T-helper 17 cell (primary cell): ENCODE measurements around the gene EHBP1. TPM values are rescaled to one million over a fixed set of nuclear protein-coding genes. Genes with fewer than 3 reads are reported as not detected.
A peak's percentile ranks its signal among the peaks of the same experiment; 100 is the strongest.

Source experiments
- ATAC-seq: fragments of 150-1000 bp; cut with Tn5 transposase; 2 replicates; pipeline ENCODE4 v1.10.0; 2021; ENCODE audit warnings: mild to moderate bottlenecking, moderate library complexity
- DNase-seq, 3 donors: peaks; one replicate each; pipeline versions ENCODE4 v3.0.0 to v3.0.0-alpha.2; 2020 to 2021
- H3K9me3 ChIP-seq: one replicate; pipeline ENCODE4 v1.7.0; 2013; ENCODE audit warnings: low read length, mild to moderate bottlenecking; ENCODE audit not compliant: control insufficient read depth, poor library complexity, severe bottlenecking
- H3K27ac Mint-ChIP-seq: one replicate; pipeline ENCODE4 v1.8.0; 2022; ENCODE audit warnings: mild to moderate bottlenecking, moderate library complexity, mixed read lengths
- H3K27me3 Mint-ChIP-seq: one replicate; pipeline ENCODE4 v1.8.0; 2022; ENCODE audit warnings: mixed read lengths
- H3K36me3 Mint-ChIP-seq: one replicate; pipeline ENCODE4 v1.8.0; 2022; ENCODE audit warnings: low read depth, mixed read lengths
- H3K4me1 Mint-ChIP-seq: one replicate; pipeline ENCODE4 v1.8.0; 2022; ENCODE audit warnings: mild to moderate bottlenecking, mixed read lengths
- H3K4me3 Mint-ChIP-seq: one replicate; pipeline ENCODE4 v1.8.0; 2022; ENCODE audit warnings: mild to moderate bottlenecking, moderate library complexity, mixed read lengths
- total RNA-seq, 4 donors: library from RNA in 2 of 4; stranded (reverse) in 2 of 4; gene quantifications; one replicate each; pipeline ENCODE4 v1.2.3 and lab custom pipeline; 2022 to 2026

EHBP1 gene
- total RNA-seq, 2 donors from 2014 or later: 24.5 to 28.2 TPM

DNA sequence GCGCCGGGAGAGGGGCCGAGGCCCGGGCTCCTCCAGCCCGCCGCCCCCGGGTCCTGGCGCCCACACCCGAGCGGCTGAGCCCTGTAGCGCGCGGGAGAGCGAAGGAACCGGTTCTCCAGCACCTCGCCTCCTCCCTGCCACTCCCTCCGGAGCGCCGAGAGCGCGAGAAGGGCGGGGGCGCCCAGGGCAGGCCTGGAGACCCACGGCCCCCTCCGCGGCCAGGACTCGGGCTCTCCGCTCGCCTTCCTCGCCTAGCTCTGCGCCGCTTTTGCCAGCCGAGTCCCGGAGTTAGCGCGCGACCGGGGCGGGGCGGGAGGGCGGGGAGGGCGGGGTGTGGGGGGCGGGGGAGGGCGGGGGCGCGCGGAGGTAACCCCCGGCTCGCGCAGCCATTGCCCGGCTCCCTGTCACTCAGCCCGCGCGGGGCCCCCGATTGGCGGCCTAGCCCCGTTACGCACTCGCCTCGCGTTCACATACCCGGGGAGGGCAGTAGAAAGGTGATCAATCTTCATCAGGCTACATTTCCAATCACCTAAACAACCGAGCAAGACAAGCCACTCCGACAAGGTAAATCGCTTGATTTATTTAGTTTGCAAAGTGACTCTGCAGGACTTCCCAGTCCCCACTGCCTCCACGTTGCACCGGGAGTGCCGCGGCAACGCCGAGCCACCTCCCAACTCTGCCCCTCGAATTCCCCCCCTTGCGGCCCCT, 345.0 kb downstream of the EHBP1 start, which contains the start of gene OTX1:
Gene OTX1, plus strand, starts transcription at position 497 of the 708 bp plus-strand sequence. CDS start 2,161 bp downstream, outside the sequence.
- peak within 1 kb of the TSS; percentile 95 for H3K4me3 Mint-ChIP-seq
- ATAC-seq: peak; percentile 76
- H3K9me3 ChIP-seq: no peaks in the 10 kb centered on the region

DNA sequence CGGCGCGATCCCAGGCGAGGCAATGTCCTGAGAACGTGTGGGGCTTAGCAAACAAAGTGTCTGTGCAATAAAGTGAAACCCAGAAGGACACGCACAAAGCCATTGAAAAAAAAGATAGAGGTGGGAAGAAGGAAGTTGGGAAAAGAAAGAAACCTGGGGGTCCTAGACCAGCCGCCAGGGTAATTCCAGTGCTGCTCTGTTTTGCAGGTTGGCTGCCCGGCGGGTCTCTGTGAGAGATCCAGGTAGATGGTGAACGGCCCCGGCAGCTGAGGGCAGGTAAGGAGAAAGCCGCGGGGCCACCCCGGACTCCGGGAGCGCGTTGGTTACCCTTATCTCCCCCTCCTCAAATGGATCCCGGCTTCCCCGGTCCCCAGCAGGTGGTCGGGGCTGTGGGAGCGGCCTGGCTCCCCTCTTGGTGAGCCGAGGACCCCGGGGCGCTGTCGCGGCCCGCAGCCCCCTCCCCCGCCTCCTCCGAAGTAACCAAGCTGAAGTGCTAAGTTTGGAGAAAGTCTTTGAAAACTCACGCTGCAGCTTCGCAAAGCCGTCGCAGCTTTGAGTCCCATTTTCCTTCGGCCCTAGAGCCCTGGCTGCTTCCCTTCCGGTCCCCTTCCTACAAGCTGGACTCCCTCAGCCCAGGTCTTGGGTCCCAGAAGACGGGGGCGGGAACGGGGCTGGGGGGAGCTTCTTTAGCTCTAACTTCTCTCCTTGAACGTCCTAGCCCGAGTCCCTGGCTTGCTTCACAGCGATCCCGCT, 345.7 kb downstream of the EHBP1 start:
- peaks cover 7% of the 10 kb centered on the region for H3K36me3 Mint-ChIP-seq
- peaks cover 45% of the 10 kb centered on the region for H3K4me1 Mint-ChIP-seq
- H3K27ac Mint-ChIP-seq: no peak overlapping the region
- H3K9me3 ChIP-seq: no peaks in the 10 kb centered on the region
- no peak for ATAC-seq
- peak overlapping the region; percentile 87 for H3K4me3 Mint-ChIP-seq
- DNase-seq: no peak
- H3K27me3 Mint-ChIP-seq: peaks cover 86% of the 10 kb centered on the region

More for the DNA sequence above, 345.0 kb downstream of the EHBP1 start, which contains the start of gene OTX1:
- Mint-ChIP-seq H3K27me3 (peaks cover 86% of the 10 kb centered on the region), H3K27ac (peak within 1 kb of the TSS; percentile 67), H3K4me1 (peaks cover 40% of the 10 kb centered on the region), H3K36me3 (peaks cover 7% of the 10 kb centered on the region)
- DNase-seq: peak in 1 of 3 donors; percentile 31

DNA sequence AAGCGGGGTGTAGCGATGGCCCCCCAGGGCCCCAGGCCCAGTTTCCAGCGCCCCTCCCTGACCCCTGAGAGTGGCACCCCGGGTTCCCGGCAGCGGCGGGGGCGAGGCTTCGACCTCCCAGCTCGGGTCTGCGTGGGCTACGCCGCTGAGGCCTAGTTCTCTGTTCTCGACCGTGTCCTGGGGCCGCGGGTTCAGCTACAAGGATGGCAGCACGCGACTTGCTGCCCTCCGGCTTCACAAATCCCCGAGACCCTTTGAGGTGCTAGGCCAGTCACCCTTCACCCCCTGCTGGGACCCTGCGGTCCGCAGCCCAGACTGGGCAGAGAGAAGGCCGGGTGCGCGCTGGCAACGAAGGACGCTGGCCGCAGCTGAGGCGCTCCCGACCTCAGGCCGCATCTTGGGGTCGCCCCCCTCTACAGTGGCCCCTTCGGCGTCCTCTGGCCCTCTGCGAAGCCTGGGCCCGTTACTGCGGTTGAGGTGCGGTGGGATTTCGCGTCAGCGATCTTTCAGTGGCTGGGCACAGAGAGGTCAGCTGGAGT, 346.4 kb downstream of the EHBP1 start:
- Mint-ChIP-seq H3K27ac (no peak overlapping the region), H3K4me3 (peak overlapping the region; percentile 80), H3K4me1 (peaks cover 44% of the 10 kb centered on the region), H3K27me3 (peaks cover 86% of the 10 kb centered on the region), H3K36me3 (peaks cover 10% of the 10 kb centered on the region)
- no peak for ATAC-seq
- DNase-seq: no peak
- no peaks in the 10 kb centered on the region for H3K9me3 ChIP-seq

DNA sequence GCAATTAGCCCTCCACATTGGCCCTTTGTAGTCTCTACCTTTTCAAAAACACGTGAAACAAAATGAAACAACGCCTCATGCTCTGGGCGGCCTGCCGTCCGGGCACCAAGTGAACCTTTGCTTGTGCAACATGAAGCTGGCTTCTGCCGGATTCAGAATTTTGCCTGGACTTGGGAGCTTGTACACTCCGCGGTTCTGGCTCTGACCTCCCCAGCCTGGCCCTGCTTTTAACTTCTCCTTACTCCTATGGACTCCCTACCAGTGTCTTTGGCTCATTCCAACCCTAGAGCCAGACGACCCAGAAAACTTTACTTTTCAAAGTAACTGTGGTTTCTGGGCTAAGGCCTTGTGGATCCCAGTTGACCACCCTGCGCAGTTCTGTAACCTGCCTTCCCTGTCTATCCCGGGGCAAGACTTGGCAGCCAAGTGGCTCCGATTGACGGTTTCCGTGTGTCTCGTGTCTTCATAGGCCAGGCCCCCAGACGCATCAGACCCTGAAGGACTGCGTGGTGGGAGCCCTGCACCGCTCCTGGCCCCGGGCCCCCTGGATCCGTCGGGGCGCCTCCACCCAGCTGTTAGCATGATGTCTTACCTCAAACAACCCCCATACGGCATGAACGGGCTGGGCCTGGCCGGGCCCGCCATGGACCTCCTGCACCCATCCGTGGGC, 347.0 kb downstream of the EHBP1 start:
- Mint-ChIP-seq H3K27ac (peak overlapping the region; percentile 27), H3K36me3 (peaks cover 10% of the 10 kb centered on the region), H3K27me3 (peaks cover 88% of the 10 kb centered on the region), H3K4me1 (peaks cover 48% of the 10 kb centered on the region), H3K4me3 (peak overlapping the region; percentile 80)
- ATAC-seq (no peak), DNase-seq (no peak)
- no peaks in the 10 kb centered on the region for H3K9me3 ChIP-seq

DNA sequence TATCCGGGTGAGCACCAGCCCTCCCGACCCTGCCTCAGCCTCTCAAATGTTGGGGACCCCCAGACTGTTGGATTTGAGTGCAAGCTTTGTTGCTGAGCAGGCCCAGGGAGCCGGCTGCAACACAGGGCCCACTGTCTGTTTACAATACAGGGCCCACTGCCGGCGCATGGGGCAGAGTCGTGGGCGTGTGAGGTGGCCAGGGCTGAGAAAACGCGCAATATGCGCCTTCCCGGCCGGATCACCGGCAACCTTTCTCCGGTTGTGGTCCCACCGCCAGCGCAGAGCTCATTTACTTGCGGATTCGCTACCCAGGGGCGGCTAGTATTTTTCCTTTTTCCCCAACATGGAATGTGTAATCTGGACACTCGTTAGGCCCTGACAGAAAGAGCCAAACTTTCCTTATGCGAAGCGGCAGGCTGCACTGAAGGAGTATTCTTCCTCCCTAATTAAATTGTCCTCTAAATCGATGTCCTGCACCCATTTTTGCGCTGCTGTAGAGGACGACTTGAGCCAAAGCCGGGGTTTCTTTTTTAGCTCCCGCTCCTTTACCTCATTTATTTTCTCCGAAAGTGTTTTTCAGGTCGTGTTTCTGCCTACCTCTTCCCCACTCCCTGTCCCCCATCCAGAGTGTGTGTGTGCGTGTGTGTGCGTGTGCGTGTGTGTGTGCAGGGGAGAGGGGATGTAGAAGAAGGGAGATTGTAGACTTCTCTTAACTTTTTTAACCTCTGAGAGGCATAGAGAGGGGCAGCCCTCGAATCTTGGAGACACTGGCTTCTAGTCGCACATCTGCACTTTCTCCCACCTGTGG, 347.8 kb downstream of the EHBP1 start:
- no peaks in the 10 kb centered on the region for H3K9me3 ChIP-seq
- Mint-ChIP-seq H3K4me3 (peak overlapping the region; percentile 80), H3K4me1 (peaks cover 46% of the 10 kb centered on the region), H3K27me3 (peaks cover 89% of the 10 kb centered on the region), H3K36me3 (peaks cover 10% of the 10 kb centered on the region), H3K27ac (no peak overlapping the region)
- ATAC-seq (no peak), DNase-seq (no peak)

DNA sequence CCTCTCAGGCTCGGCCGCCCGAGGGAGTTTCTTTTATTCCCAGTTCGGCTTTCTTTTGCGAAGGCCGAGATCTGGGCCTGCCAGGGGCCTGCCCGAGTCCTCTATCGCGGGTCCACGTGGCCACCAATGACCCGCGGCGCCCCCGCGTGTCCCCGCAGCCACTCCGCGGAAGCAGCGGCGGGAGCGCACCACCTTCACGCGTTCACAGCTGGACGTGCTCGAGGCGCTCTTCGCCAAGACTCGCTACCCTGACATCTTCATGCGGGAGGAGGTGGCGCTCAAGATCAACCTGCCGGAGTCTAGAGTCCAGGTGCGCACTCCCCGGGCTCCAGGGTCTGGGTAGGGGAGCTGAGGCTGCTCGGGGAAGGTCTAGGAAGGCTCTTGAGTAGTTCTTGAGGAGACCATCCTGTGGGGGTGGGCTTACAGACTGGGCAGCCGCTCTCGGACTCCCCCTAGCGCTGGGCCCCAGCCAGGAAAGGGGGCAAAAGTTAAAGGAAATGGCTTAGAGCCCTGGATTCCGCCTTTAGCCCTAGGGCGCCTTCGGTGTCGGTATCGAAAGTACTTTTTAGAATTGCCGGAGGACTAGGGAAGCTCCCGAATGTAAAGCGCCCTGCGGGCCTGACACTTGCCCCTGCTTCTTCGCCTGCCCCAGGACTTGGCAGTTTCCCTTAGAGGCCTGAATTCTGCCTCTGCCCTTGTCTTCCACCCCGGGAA, 348.5 kb downstream of the EHBP1 start:
- DNase-seq (no peak), ATAC-seq (no peak)
- H3K27ac Mint-ChIP-seq: no peak overlapping the region
- H3K4me1 Mint-ChIP-seq: peaks cover 42% of the 10 kb centered on the region
- H3K4me3 Mint-ChIP-seq: peak overlapping the region; percentile 75
- H3K27me3 Mint-ChIP-seq: peaks cover 87% of the 10 kb centered on the region
- H3K36me3 Mint-ChIP-seq: peaks cover 7% of the 10 kb centered on the region
- H3K9me3 ChIP-seq: no peaks in the 10 kb centered on the region

DNA sequence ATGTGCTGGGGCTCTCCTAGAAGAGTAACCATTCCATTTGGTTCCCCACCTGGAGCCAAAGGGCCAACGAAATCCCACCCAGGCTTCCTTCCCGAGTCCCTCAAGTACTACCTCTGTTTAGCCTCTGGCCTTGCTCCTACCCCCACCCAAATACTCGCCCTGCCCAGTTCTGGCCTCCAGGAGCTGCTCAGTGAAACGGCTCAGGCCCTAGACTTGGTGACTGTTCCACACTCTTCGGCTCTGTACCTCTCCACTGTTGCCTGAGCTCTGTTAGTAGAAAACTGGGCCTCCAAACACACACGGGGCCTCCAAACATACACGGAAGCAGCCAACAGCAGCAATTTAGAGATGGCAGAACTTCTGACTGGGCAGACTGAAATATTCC, 349.3 kb downstream of the EHBP1 start:
- Mint-ChIP-seq H3K27ac (no peak overlapping the region), H3K27me3 (peaks cover 79% of the 10 kb centered on the region), H3K4me3 (peak overlapping the region; percentile 75)

DNA sequence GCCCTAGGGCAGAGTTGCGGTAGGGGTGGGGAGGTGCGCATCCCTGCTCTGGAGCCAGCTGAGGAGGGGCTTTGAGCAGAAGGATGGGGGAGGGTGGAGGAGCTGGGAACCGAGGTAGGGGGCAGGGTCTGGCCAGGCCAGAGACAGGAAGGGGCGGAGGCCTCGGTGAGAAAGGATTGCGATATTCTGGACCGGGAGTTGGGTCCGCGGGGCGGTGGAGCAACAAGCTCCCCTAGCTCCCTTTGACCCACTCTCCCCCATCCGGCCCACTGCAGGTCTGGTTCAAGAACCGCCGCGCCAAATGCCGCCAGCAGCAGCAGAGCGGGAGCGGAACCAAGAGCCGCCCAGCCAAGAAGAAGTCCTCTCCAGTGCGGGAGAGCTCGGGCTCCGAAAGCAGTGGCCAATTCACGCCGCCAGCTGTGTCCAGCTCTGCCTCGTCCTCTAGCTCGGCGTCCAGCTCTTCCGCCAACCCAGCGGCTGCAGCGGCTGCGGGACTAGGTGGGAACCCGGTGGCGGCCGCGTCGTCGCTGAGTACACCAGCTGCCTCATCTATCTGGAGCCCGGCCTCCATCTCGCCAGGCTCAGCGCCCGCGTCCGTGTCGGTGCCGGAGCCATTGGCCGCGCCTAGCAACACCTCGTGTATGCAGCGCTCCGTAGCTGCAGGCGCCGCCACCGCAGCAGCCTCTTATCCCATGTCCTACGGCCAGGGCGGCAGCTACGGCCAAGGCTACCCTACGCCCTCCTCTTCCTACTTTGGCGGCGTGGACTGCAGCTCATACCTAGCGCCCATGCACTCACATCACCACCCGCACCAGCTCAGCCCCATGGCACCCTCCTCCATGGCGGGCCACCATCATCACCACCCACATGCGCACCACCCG, 350.0 kb downstream of the EHBP1 start:
- DNase-seq (no peak), ATAC-seq (no peak)
- peaks cover 38% of the 10 kb centered on the region for H3K4me1 Mint-ChIP-seq
- peaks cover 81% of the 10 kb centered on the region for H3K27me3 Mint-ChIP-seq
- H3K36me3 Mint-ChIP-seq: peaks cover 6% of the 10 kb centered on the region
- no peak overlapping the region for H3K27ac Mint-ChIP-seq
- peak overlapping the region; percentile 78 for H3K4me3 Mint-ChIP-seq
- no peaks in the 10 kb centered on the region for H3K9me3 ChIP-seq

More for the DNA sequence above, 349.3 kb downstream of the EHBP1 start:
- peaks cover 37% of the 10 kb centered on the region for H3K4me1 Mint-ChIP-seq
- DNase-seq: no peak
- ATAC-seq: no peak
- H3K9me3 ChIP-seq: no peaks in the 10 kb centered on the region
- peaks cover 5% of the 10 kb centered on the region for H3K36me3 Mint-ChIP-seq

DNA sequence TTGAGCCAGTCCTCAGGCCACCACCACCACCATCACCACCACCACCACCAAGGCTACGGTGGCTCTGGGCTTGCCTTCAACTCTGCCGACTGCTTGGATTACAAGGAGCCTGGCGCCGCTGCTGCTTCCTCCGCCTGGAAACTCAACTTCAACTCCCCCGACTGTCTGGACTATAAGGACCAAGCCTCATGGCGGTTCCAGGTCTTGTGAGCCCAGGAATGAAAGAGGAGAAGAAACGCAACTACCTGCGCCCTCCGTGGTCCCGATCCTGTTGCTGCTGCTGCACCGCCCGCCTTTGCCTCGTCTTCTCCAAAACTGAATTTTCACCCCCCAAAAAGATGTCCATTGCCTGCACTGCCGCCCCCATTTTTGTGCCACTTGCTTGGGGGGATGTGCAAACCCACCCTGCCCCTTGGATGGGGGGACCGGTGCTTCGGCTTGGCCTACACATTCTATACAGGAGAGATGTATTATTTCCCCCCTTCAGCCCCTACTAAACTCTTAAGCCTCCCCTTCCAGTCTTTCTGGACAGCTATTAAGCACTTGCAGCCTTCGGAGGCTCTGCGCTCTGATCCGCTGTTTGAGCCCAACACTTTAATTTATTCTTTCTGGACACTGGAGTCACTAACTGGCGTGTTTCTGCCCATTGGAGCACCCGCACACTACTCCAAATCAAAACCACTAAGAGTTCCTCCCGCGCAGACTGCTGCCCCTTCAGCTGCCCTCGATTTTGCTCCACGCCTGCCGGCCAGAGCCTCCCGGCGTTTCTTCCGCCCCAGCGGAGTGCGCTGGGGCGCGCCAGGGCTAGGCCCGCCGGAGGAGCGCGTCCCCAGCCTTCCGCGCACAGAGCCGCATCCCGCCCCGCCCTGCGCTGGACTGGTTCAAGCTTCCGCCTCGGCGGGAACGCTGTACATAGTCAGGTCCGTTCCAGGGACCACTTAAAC, 350.9 kb downstream of the EHBP1 start:
- peaks cover 3% of the 10 kb centered on the region for H3K9me3 ChIP-seq
- Mint-ChIP-seq H3K4me1 (peaks cover 33% of the 10 kb centered on the region), H3K36me3 (peaks cover 6% of the 10 kb centered on the region), H3K27me3 (peaks cover 78% of the 10 kb centered on the region), H3K4me3 (peak overlapping the region; percentile 78), H3K27ac (peak overlapping the region; percentile 2)
- DNase-seq (no peak), ATAC-seq (no peak)

DNA sequence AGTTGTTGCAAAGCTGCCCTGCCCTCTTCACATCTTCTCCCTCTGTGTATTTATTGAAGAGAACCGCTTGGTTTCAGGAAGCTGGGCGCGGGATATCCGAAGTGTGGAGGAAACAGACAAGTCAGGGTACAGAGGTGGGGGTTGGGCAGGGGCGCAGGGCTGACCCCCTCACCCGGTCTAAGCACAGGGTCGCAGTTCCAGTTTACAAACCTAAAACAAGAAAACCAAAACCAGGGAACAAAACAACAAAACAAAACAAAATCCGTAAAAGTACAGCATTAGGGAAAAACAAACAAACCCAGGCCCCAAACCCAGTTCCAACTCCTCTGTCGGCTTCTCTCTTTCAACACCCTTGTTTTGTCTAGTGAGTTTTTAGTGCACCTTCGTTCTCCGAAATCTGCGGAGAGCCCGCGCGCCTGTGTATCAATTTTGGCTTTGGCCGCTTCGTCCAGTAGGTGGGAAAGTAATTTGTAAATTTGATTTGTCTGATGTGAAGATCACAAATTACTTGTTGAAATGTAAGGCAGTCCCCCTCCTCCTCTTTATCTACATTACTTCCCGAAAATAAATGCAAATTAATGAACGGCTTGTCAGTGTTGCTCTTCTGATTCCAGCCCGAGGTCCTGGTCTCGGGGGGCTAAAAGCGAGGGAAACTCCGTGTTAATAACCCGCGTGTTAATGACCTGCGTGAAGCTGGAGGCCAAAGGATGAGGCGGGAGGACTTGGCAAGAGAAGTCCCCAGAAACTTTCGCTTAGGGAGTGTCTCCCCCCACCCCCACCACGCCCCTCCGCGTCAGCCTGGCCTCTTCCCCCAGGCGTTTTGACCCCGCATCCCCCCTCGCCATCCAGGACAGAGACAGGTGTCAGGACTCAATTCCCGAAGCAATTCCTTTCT, 352.0 kb downstream of the EHBP1 start:
- H3K27me3 Mint-ChIP-seq: peaks cover 77% of the 10 kb centered on the region
- peak overlapping the region; percentile 75 for H3K4me3 Mint-ChIP-seq
- peaks cover 3% of the 10 kb centered on the region for H3K9me3 ChIP-seq
- DNase-seq: no peak
- peak overlapping the region; percentile 2 for H3K27ac Mint-ChIP-seq
- H3K4me1 Mint-ChIP-seq: peaks cover 32% of the 10 kb centered on the region
- peaks cover 6% of the 10 kb centered on the region for H3K36me3 Mint-ChIP-seq
- no peak for ATAC-seq
